NCI-H2196 (cell line): Measurements from ENCODE around the gene DNAJB13.

ENCODE experiments used
- DNase-seq: peaks from one replicate; lab custom pipeline; 2025; ENCODE audit not compliant: unreplicated experiment; lab: John Stamatoyannopoulos, UW

DNAJB13 gene

GRCh38 chr11:73949912-73950311, 914 bp upstream of the DNAJB13 start:
- no peak for DNase-seq

GRCh38 chr11:73951797-73952196, 971 bp downstream of the DNAJB13 start:
- DNase-seq: peak; percentile 65

GRCh38 chr11:73956876-73957653, 6.2 kb downstream of the DNAJB13 start:
- DNase-seq: no peak

GRCh38 chr11:73957654-73958361, 7.0 kb downstream of the DNAJB13 start:
- no peak for DNase-seq

GRCh38 chr11:73958521-73959141, 7.8 kb downstream of the DNAJB13 start:
- no peak for DNase-seq

GRCh38 chr11:73961321-73961720, 10.5 kb downstream of the DNAJB13 start:
- DNase-seq: no peak

GRCh38 chr11:73962101-73962705, 11.4 kb downstream of the DNAJB13 start:
- no peak for DNase-seq

- DNase-seq: no peak
Observed at GRCh38 chr11:73963861-73964260, 13.0 kb downstream of the DNAJB13 start.

GRCh38 chr11:73965076-73965763, 14.4 kb downstream of the DNAJB13 start:
- no peak for DNase-seq

GRCh38 chr11:73965764-73966121, 14.9 kb downstream of the DNAJB13 start:
- DNase-seq: no peak

GRCh38 chr11:73968356-73968966, 17.6 kb downstream of the DNAJB13 start:
- DNase-seq: no peak

- DNase-seq: no peak
Observed at GRCh38 chr11:73969091-73969490, 18.3 kb downstream of the DNAJB13 start.

GRCh38 chr11:73969991-73970800, 19.4 kb downstream of the DNAJB13 start:
- no peak for DNase-seq

GRCh38 chr11:73971175-73971719, 20.4 kb downstream of the DNAJB13 start:
- no peak for DNase-seq

GRCh38 chr11:73972187-73972586, 21.4 kb downstream of the DNAJB13 start:
- no peak for DNase-seq

GRCh38 chr11:73972620-73973449, 22.0 kb downstream of the DNAJB13 start:
- DNase-seq: no peak

- no peak for DNase-seq
Observed at GRCh38 chr11:73974604-73975478, 24.0 kb downstream of the DNAJB13 start.

- DNase-seq: no peak
Observed at GRCh38 chr11:73975479-73975757, 24.6 kb downstream of the DNAJB13 start.
